ENCODE data around the gene HSF4.

HSF4 gene

DNA sequence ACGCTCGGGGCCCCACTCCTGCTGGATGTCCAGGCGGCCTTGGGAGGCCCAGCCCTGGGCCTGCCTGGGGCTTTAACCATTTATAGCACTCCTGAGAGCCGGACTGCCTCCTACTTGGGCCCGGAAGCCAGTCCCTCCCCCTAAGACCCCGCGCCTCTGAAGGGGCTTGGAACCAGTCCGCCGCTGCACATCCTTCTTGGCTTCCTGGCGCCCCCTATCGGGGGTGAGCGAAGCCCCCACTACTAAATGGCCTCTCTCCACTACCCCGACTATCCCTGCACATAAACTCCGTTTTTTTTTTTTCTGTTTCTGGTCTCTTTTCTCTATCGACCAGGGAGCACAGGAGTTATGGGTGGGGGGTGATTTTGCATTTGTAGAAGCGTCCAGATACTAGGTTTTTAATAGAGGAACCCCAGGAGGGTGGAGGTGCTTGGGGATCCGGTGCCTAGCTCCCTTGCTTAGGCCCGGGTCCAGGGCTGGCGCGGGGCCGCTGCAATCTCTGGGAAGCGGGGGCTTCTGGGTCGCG, 5.2 kb downstream of the HSF4 start:
- ChIA-PET CTCF (interaction anchor here (0.7 to 10.1 kb wide), 8 partner anchors 10 to 411 kb away, joined by 3 to 110 read pairs (median 8); partner anchors contain the start of genes B3GNT9, FBXL8, MATCAP1 and TRADD), POLR2A (interaction anchor here (0.7 to 2.2 kb wide), 4 partner anchors 9 to 45 kb away, joined by 3 to 5 read pairs (median 4); no protein-coding TSS in a partner anchor)
- H3K4me3 ChIP-seq (ENCODE audit: low read depth, low read length): peak overlapping the region; percentile 56
- DNase-seq (ENCODE audit: low read depth, low spot score): no peak
- TF ChIP-seq, protein P1, sequence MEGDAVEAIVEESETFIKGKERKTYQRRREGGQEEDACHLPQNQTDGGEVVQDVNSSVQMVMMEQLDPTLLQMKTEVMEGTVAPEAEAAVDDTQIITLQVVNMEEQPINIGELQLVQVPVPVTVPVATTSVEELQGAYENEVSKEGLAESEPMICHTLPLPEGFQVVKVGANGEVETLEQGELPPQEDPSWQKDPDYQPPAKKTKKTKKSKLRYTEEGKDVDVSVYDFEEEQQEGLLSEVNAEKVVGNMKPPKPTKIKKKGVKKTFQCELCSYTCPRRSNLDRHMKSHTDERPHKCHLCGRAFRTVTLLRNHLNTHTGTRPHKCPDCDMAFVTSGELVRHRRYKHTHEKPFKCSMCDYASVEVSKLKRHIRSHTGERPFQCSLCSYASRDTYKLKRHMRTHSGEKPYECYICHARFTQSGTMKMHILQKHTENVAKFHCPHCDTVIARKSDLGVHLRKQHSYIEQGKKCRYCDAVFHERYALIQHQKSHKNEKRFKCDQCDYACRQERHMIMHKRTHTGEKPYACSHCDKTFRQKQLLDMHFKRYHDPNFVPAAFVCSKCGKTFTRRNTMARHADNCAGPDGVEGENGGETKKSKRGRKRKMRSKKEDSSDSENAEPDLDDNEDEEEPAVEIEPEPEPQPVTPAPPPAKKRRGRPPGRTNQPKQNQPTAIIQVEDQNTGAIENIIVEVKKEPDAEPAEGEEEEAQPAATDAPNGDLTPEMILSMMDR (IDR thresholded peaks at IDR 0.05; ENCODE audit: insufficient read depth, low read length, missing control alignments): peak; percentile 64

DNA sequence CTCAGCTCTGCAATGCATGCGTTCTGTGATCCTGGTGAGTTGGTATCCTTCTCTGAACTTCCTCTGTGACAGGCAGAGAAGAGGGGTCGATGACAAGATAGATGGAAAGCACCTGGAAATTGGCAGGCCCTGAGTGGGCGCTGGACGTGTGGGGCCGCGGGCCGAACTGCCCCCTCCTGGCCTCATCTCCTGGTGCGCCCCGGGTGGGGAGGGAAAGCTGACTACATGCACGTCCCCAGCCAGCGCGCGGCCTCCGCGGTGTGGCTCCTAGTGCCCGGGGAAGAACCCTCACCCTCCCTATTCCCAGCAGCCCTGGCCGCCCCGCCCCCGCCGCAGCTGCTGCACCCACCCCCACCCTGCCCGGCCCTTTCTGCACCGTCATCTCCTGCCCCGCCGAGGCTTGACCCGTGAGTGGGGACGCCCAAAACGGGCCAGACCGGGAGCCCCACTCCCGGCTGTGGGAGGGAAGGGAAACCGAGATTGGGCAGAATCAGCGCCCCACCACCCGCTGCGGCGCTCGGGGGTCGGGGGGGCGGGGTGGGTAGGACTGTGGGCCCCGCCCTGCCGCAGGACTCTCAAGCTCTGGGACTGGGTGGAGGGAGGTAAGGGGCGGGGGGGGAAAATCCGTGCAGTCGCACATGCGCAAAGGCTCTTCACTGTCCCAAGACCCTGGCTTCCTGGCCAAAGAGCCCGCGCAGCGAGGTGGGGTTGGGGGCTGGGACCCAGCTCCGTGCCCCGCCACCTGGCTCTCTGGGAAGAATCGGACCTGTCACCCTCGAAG, 5.8 kb downstream of the HSF4 start, which contains the start of gene NOL3:
NOL3 (plus strand) TSS at position 371 of the 781 bp plus-strand sequence.
- POLR2A ChIA-PET: interaction anchor here (0.7 to 2.2 kb wide), 7 partner anchors 10 to 172 kb away, joined by 3 to 5 read pairs (median 4); partner anchors contain the start of gene B3GNT9
- no peak for DNase-seq (ENCODE audit: low read depth, low spot score)
- H3K4me3 ChIP-seq (ENCODE audit: low read depth, low read length): peak within 1 kb of the TSS; percentile 56
- TF ChIP-seq, protein P1 (IDR thresholded peaks at IDR 0.05; ENCODE audit: insufficient read depth, low read length, missing control alignments): peak; percentile 48
- CTCF ChIA-PET: interaction anchor here (0.6 to 10.1 kb wide), 10 partner anchors 10 to 411 kb away, joined by 3 to 110 read pairs (median 5); partner anchors contain the start of genes B3GNT9, FBXL8, MATCAP1 and TRADD

DNA sequence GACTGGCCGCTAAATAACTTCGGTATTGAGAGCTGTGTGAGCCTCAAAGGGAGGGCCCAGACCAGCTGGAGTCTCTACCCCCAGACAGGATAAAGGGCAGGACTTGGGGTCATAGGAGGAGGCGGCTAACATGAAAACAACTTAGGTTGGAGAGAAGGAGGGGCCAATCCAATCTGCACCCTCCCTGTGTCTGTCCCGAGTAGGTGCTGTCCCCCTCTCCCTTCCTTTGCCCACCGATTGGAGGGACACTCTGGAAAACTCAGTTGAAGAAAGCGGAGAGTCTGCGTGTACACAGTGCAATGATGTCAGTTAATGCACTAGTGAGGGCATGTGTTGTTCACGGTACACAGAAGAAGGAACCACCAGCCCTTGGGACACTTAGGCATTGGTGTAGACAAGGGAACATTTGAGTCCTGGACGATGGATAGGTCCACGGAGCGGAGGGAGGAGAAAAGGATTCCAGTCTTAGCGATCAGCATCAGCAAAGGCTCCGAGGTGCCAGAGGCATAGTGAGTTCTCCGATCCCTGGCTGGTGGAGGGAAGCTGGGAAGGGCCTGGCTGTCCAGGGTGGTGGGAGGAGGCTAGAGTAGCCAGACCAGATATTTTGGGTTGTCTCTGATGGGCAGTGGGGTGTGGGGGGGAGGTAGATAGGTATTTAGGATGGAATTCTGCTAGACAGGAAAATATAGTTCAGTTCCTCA, 6.6 kb downstream of the HSF4 start:
- ChIA-PET POLR2A (interaction anchor here (0.8 to 2.2 kb wide), 4 partner anchors 21 to 172 kb away, joined by 3 to 4 read pairs (median 4); partner anchors contain the start of gene B3GNT9), CTCF (interaction anchor here (0.6 to 10.1 kb wide), 6 partner anchors 11 to 194 kb away, joined by 3 to 110 read pairs (median 18); partner anchors contain the start of genes B3GNT9, FBXL8, MATCAP1 and TRADD)
- DNase-seq (ENCODE audit: low read depth, low spot score): no peak
- TF ChIP-seq, protein P1 (IDR thresholded peaks at IDR 0.05; ENCODE audit: insufficient read depth, low read length, missing control alignments): no peak
- peak overlapping the region; percentile 56 for H3K4me3 ChIP-seq (ENCODE audit: low read depth, low read length)

DNA sequence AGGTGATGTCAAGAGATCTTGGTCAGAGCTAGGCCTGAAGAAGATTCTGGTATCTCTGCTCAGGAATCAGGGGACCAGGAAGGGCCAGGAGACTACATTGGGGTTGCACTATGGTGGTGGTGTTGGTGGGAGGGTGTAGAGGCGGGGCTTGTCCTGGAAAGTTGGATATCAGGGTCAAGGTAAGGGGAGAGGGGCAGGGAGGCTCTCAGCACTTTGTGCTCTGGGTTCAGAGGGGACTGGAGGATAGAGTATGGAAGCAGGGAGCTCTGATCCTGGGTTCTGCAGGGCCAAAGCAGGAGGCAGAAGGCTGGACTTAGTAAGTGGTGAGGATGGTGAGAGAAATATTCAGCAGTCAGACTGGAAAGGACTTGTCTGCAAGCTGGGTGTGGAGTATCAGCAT, 8.8 kb downstream of the HSF4 start:
- ChIA-PET POLR2A (interaction anchor here (0.6 to 1.1 kb wide), 3 partner anchors 18 to 160 kb away, joined by 3 to 4 read pairs (median 3); partner anchors contain the start of gene B3GNT9), CTCF (interaction anchor here (0.9 to 10.1 kb wide), 7 partner anchors 11 to 219 kb away, joined by 3 to 110 read pairs (median 5); partner anchors contain the start of gene MATCAP1)
- peak overlapping the region; percentile 56 for H3K4me3 ChIP-seq (ENCODE audit: low read depth, low read length)

DNA sequence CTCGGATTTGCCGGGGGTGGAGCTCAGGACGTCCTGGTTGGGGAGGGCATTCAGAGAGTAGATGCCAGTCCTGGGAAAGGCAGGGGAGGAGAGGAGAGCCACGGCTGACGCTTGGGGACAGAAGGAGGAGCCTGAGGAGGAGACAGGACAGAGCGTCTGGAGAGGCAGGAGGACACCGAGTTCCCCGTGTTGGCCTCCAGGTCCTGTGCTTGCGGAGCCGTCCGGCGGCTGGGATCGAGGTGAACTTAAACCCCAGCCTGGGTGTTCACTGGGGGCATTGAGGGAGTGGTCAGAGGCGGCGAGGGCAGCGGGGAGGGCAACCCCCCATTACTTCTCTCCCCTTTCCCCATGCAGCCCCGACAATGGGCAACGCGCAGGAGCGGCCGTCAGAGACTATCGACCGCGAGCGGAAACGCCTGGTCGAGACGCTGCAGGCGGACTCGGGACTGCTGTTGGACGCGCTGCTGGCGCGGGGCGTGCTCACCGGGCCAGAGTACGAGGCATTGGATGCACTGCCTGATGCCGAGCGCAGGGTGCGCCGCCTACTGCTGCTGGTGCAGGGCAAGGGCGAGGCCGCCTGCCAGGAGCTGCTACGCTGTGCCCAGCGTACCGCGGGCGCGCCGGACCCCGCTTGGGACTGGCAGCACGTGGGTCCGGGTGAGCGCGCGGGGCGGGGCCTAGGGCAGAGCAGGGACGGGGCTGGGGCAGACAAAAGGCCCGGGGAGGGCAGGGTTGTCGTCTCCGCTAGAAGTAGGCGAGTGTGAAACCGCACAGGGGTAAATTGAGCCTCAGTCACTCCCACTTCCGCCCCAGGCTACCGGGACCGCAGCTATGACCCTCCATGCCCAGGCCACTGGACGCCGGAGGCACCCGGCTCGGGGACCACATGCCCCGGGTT, 9.5 kb downstream of the HSF4 start:
- H3K4me3 ChIP-seq (ENCODE audit: low read depth, low read length): peak overlapping the region; percentile 56
- POLR2A ChIA-PET: interaction anchor here (0.6 to 1.3 kb wide), 4 partner anchors 13 to 160 kb away, joined by 3 to 8 read pairs (median 4); partner anchors contain the start of gene B3GNT9
- DNase-seq (ENCODE audit: low read depth, low spot score): no peak
- TF ChIP-seq, protein P1 (IDR thresholded peaks at IDR 0.05; ENCODE audit: insufficient read depth, low read length, missing control alignments): peak; percentile 58
- CTCF ChIA-PET: interaction anchor here (0.9 to 10.1 kb wide), 11 partner anchors 11 to 220 kb away, joined by 3 to 110 read pairs (median 6); partner anchors contain the start of genes FBXL8, MATCAP1 and TRADD

More for the DNA sequence above, 8.8 kb downstream of the HSF4 start:
- DNase-seq (ENCODE audit: low read depth, low spot score): no peak
- TF ChIP-seq, protein P1 (IDR thresholded peaks at IDR 0.05; ENCODE audit: insufficient read depth, low read length, missing control alignments): no peak

Data from AG04449 (cell line).